HG02798 (cell line): ENCODE measurements around the gene RAB30.
A peak's percentile ranks its signal among the peaks of the same experiment; 100 is the strongest.
"Not testable (repeated sequence)": the region's sequence is repeated elsewhere in the genome, so short reads cannot be mapped to it uniquely, and the experiment has no call there.

ENCODE experiments used
- ATAC-seq: cut with Tn5 transposase; IDR thresholded peaks from one replicate; pipeline ENCODE4 v1.9.1; 2021; ENCODE audit warnings: mild to moderate bottlenecking; ENCODE audit not compliant: unreplicated experiment, poor library complexity

The RAB30 gene

GRCh38 chr11:82989628-82990404, 81.9 kb downstream of the RAB30 start:
- no peak for ATAC-seq

DNA sequence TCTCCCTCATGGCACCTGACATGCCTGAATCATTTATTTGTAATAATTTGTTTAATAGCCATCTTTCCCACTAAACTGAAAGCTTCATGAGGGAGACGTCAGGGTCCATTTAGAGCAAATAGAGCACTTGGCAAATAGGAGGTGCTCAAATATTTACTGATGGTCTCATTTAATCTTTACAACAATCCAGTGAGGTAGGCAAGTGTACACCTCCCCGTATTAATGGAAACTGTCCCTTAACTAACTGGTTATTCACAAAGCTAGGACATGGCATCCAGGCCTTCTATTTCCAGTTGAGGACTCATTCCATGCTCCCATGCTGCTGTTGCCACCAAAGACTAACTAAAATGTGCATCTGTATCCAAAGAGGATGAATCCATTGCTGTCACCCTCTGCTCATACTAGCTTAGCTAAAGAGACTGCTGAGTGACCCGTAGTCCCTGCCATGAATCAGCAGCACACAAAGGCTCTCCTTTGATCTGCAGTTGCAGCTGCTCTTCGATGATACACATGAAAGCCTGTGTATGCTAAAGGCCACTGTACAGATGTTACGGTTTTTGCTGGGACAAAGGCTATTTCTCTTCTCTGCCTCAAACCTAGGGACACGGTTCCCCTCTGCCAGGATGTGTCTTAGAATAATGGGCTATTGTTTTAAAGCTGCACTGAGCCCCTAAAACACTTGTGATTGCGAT, 82.6 kb downstream of the RAB30 start:
- ATAC-seq, result no peak

GRCh38 chr11:82987997-82988396, 83.7 kb downstream of the RAB30 start:
- no peak for ATAC-seq

- ATAC-seq, result no peak
Measured at GRCh38 chr11:82986446-82986845, 85.3 kb downstream of the RAB30 start.

DNA sequence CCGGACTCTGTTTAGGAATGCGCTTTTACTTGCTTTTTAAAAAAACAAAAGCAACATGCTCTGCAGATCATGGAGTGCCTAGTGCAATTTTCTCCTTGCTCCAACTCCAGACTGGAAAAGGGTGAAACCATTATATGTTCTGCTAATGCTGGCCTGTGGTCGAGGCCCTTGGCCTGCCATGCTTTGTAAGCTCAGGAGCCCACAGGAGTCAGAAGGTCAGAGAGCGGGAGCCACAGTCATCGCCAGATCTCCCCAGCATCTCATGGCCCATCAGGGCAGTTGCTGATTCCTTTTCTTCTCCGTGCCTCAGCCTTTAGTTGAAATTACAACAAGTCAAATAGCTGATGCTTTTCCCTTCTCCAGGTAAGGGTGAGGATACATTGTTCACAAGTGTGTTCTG, 89.8 kb downstream of the RAB30 start:
- no peak for ATAC-seq

DNA sequence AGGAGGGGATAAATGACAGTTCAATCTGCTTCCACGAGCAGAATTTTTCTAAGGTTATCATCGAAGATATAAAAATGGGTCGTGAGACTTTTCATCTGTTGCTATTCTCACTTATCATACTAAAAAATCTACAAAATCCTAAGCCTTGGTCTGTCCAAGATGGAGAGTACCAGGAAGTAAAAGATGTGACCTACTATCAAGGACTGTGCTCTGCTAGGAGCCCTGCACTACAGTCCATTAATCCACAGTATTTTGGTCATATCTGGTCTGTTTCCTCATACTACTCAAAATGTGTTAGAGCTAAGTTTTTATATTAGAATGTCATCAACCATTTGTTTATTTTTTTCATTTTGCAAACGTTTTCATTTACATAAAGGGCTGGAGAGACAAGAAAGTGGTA, 90.8 kb downstream of the RAB30 start:
- no peak for ATAC-seq

DNA sequence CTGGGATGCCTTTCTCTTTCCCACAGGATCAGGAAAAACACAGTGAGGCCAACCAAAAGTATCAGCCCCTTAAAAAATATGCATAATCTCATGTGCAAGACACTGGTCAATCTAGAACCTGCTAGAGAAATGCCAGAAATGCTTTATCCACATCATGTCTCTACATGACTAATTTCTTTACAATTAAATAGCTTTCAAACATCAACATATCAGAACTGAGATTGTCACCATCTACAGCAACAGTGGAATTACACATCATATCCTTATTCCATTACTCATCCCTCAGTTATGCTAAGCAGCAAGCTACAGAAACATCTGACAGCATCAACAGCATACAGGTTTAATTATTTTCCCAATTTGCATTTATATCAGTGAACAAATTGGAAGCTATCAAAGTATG, 91.4 kb downstream of the RAB30 start:
- ATAC-seq, result no peak

- no peak for ATAC-seq
Measured at GRCh38 chr11:82979824-82980223, 91.9 kb downstream of the RAB30 start.

- ATAC-seq, result peak; percentile 55
Measured at GRCh38 chr11:82978422-82979099, 93.1 kb downstream of the RAB30 start.

GRCh38 chr11:82976786-82977185, 94.9 kb downstream of the RAB30 start:
- peak; percentile 38 for ATAC-seq

GRCh38 chr11:82975882-82976281, 95.8 kb downstream of the RAB30 start:
- ATAC-seq, result no peak

DNA sequence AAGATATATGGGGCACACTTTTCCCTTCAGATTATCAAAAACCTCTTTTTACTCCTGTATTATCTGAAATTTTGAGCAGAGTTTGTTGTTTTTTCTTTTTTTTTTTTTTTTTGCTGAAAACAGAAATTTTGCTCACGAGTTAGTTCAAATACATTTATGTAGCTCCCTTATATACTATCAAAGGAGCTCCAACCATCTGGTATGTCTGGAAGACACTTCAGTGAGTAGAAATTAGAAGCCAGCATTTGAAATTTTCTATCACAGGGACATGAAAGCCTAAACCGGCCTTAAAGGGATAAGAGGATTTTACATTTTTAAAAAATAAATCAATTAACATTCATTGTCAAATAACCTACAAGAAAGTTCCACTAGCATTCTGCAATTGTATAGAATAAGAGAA, 96.8 kb downstream of the RAB30 start:
- no peak for ATAC-seq

DNA sequence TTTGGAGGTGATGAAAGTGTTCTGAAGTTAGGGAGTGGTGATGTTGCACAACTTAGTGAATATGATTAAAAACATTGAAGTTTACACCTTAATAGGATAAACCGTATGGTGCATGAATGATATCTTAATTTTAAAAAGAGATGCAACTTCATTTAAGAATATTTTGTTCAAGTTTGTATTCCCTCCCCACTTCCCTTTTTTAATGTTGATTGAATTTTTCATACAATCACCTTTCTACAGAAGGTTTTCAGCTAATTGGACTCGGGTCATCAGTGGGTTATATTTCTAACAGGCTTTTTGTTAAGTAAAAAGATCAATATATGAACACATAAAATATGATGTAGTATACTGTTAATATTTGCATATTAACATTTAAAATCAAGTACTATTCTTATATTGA, 97.6 kb downstream of the RAB30 start:
- ATAC-seq, result no peak

GRCh38 chr11:82972103-82972502, 99.6 kb downstream of the RAB30 start:
- no peak for ATAC-seq

GRCh38 chr11:82971519-82971946, 100.2 kb downstream of the RAB30 start:
- peak; percentile 47 for ATAC-seq

DNA sequence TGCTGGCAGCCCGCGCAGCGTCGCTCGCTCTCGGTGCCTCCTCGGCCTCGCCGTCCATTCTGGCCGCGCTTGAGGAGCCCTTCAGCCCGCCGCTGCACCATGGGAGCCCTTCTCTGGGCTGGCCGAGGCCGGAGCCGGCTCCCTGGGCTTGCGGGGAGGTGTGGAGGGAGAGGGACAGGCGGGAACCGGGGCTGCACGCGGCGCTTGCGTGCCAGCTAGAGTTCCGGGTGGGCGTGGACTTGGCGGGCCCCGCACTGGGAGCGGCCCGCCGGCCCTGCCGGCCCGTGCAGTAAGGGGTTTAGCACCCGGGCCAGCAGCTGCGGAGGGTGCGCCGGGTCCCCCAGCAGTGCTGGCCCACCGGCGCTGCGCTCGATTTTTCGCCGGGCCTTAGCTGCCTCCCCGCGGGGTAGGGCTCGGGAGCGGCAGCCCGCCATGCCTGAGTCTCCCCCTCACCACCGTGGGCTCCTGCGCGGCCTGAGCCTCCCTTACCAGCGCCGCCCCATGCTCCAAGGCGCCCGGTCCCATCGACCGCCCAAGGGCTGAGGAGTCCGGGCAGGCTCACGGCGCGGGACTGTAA, 101.1 kb downstream of the RAB30 start:
- ATAC-seq, result not testable (repeated sequence)

DNA sequence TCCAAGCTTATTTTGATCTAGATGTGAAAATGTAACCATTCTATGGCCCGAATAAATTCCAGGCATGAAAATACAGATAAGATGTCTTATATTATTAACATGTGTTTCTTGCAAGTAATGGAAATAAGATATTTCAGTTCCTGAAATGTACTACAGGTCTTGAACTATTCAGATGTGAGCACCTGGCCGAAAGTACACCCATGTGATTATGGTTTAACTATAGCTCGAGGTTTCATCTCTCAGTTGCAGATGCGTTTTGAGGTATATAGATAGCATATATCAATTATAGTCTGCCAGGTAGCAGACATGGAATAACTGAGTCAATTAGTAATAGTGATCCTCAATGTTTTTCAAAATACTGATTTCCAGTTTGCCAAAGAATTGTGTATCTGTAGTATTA, 101.9 kb downstream of the RAB30 start:
- peak; percentile 94 for ATAC-seq

- ATAC-seq, result no peak
Measured at GRCh38 chr11:82967381-82967780, 104.3 kb downstream of the RAB30 start.

- not testable (repeated sequence) for ATAC-seq
Measured at GRCh38 chr11:82962021-82962420, 109.7 kb downstream of the RAB30 start.

DNA sequence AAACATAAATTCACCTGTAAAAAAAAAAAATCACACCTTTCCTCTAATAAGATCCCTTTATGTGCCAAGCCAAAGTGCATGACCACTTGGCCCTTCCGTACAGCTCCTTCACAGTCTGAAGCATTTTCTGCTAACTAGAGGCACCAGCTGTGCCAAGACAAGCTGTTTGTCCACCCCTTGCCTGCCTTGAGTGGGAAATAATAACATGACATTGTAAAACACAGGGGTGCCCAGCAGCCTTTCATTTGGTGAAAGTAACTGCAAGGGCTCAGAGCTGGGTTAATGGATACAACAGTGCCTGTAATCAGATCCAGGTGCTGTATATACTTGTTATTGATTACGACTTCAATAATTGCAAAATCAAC, 110.9 kb downstream of the RAB30 start:
- peak; percentile 20 for ATAC-seq
